GDM1 (cell line): ENCODE results near the gene TRAF3IP3.

Source experiments
- DNase-seq: peaks from one replicate; lab custom pipeline; 2025; lab: John Stamatoyannopoulos, UW

The TRAF3IP3 gene

DNA sequence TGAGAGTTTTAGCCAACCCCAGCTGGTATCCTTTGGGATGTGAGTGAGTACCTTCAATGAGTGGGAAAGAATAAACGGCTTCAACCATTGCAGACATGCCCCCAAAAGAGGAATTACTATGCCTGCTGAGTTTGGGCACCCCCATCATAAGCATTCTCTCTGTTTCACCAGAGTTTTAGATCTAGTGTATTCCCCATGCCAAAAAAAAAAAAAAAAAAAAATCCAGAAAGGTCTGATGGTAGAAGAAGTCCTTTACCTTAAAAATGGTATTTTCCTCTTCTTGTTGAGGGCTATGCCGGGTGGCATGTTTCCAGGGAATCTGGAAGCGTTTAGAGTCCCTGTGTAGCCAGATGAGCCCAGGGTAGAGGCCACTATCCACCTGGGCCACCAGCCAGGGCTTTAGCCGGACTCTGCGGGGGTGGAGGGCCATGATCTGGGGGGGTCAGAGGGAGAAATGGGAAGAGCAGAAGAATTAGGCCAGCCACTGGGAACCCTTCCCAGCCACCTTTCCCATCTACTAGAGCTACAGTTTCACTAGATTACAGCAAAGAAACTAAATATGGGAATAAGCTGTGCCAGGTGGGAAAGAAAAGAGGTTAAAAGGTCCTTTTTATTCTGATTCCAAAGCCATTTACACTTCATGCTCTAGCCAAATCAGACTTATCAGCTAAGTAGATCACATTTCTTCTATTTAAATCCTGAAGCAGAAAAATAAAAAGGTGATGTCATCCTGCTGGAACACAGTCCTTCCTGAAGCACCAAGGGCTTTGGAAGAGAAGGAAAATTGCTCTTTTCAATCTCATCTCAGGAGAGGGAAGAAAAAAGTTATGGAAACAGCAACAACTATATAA lies 45.4 kb downstream of the TRAF3IP3 start:
- no peak for DNase-seq

DNA sequence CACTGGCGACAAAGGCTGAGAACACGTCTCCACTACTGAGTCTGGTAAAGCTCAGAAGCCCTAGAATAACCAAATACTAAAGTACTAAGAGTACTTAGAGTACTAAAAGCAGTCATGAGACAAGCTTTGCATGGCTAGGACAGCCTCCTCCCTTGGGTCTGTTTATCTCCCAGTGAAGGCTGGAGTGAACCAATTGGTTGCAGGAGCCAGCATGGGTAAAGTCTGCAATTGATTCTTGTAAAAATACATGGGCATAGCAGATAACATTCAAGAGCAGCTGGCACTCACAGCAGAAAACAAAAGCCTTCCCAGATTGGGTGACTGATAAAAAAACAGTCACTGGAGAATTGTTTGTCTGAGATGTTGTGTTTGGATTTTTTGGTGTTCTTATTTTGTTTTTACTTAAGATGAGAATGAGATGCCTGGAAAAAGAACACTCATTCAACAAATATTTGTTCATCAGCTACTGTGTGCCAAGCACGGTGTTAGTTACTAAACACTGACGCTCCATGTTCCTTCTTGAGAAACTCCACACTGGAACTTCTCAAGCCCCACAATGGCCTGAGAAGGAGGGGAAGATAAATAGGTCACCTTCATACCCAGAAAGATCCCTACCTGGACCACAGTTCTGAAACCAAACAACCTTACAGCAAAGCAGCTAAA lies 46.4 kb downstream of the TRAF3IP3 start:
- no peak for DNase-seq

DNA sequence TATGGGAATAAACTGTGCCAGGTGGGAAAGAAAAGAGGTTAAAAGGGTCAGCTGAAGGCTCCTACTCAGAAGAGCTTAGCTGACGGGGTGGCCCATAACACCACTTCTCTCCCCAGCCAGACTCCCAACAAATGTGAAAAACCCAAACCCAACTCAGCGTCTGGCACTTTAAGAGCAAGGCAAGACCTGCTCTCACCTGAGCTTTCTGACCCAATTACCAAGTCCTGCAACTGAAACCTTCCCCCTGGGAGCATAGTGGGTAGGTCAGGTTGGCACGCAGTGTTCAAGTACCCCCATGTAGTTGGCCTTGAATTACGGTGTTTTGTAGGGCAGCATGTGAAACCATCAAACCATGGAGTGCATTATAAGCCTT lies 46.9 kb downstream of the TRAF3IP3 start:
- no peak for DNase-seq

DNA sequence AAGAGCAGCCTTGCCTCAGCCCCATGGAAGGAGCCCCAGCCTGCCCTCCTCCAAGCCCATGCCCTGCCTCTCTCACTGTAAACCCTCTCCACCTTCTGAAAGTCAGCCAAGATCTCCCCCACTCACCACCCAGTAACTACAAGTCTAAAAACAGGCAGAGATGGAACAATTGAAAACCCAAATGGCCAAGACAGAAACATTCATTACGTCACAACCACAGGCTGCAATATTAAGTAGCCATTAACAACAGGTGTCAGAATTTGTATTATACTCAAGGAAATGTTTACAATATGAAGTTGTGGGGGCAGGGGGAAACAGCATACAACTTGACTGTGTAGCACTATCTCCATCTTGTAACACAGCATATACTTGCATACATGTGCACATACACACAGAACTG lies 47.7 kb downstream of the TRAF3IP3 start:
- no peak for DNase-seq

DNA sequence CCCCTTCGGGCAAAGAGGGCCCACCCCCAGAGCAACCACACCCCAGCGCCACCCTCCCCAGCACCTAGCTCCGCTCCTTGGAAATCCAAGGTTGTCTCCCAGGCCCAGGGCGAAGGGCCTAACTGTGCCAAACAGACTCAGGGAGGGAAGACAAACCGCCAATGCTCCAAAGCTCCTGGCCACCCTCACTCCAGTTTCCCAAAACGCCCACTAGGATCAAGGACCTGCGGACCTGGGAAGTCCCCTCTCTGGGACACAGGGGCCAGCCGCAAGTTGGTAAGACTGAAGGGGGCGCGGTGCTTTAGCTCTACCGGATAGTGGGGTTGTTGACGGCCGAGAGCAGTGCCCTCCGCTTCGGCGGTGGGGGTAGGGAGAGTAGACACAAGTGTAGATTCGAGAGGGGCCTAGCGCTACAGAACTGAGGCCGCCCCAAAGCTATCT lies 49.5 kb downstream of the TRAF3IP3 start:
- no peak for DNase-seq

DNA sequence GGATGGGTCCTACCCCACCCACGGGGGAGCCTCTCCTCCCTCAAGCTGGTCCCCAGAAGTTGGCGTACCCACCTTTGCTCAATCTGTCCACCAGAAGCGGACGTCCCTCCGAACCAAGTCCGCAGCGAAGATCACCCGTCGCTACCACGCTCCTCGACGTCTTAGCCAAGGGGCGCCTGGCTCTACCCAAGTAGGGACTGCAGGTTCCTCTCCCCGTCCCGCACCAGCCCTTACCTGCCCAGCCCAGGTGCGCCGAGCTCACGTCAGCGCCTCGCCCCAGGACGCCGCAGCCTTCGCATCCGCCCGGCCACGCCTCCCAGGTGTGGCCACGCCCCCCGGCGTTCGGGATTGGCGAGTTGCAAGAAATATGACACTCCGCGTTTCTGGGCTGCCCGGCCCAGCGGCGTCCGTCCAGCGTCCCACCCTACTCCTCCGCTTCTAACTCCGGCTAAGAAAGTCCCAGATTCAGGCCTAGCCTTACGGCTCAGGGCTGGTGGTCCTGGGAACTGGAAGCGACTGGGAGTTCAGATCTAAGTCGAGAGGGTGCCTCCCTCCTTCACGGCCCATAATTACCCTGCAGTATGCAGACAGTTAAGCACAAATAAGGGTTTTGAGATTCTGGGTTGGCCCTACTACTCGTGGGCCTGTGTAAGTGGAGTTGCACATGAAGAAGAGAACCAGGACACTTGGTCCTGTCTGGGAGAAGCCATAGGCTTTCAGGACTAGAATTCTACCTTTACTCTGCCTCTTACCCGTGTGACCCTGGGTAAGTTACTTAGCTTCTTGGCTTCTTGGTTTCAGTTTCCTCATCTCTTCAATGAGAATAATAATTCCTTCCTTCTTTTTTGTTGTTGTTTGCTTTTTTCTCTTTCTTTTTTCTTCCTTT lies 50.3 kb downstream of the TRAF3IP3 start, which contains the start of gene IRF6:
IRF6 (minus strand) TSS at position 268 of the 886 bp plus-strand sequence. CDS start 4,729 bp downstream, outside the sequence.
- no peak for DNase-seq

DNA sequence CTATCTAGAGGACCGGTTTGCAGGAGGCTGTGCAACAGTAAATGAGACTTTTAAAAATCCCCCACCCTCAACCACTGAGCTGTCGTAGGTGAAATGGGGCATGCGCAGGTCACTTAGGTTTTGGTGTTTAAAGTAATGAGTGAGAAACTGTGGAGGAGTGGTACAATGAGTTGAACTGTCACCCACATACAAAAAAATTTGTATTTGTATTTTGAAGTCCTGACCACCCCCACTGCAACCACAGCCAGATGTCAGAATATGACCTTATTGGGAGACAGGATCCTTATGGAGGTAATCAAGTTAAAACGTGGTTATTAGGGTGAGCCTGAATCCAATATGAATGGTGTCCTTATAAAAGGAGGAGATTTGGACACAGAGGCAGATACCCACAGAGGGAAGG lies 51.7 kb downstream of the TRAF3IP3 start:
- DNase-seq, result no peak

DNA sequence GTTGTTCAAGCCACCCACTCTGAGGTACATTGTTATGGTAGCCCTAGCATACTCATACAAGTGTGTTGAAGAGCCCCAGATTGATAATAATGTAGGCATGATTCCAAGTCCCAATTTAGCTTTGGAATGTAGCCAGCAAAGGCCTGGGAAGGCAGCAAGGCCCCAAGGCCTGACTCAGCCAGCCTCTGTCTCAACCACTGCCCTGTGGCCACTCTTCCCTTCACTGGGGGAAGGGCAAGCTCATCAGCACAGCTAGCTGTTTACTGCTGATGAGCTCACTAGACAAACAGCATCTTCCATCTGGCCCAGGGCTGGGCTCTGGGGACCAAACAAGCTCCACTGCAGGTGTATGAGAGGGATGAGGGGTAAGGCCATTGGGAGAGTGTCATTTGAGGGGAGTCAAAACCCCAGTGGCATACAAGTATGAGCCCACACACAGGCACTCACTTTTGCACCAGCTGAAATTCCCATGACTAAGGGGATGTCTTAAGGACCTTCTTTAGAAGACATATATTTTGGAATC lies 52.3 kb downstream of the TRAF3IP3 start:
- DNase-seq, result no peak

DNA sequence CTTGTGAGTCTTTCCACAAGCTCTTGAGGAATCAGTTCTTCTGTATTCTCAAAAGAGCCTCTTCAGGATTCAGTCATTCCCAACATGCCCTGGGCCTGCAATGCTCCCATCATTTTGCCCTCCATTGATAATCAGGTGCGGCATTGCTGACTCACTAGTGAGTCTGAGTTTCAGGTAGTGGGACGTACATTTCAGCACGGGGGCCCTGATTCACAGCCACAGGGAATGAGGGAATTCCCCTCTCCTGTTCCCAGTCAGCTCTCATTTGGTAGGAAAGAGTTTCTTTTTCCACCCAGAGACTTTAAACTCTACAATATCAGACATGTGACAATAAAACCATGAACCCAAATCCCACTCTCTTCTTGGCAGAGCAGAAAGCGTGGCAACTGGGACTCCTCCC lies 53.8 kb downstream of the TRAF3IP3 start:
- DNase-seq, result no peak

DNA sequence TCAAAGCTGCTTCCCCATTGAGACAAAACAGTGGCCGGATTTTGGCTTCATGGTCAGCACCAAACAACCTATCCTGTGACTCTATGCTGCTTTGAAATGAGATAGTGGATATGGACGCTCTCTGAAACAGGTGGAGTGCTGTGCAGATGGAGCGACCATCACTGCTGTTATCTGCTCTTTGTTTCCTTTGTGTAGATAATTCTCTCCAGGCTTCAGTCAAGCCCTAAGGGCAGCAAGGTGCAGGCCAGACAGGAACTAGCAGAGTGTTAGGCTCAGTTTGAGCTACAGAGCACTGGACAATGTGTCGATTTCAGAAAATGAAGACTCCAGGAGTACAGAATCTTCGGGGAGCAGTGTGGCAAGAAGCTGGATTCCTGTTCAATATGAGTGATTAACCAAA lies 54.9 kb downstream of the TRAF3IP3 start:
- no peak for DNase-seq

DNA sequence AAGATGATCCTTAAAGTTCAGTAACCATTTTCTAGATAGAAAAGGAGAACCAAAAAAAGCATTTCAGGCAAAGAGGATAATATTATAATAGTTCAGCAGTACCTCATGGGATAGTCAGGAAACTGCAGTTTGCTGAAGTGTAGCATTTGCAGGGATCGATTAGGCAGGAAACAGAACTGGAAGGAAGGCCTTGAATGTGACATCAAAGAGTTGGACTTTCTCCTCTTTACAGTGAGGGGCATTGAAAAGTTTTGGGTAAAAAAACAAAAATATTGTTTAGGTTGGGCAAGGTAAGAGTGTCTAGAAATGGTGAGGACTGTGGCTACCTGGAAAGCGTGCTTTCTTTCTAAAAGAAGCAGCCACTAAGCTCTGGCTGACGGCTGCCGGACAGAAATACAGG lies 58.0 kb downstream of the TRAF3IP3 start:
- DNase-seq, result no peak

DNA sequence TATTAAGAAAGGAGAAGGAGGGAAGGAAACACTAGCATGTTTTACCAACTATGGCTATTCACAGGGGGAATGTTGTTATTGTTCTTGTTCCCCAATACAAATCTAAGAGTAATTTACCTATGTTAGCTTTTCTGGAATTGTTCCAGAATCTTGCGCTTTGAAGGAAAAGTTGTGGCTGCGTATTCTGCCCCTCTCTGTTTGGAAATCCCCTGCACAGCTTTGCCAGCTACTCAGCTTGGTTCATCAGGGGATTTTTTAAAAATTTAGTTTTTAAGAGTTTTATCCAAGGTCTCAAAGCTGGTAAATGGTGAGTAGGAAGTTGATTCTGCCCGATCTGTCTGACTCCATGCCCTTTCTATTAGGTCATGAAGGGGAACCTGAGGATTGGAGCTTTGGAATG lies 59.6 kb downstream of the TRAF3IP3 start:
- DNase-seq, result no peak

DNA sequence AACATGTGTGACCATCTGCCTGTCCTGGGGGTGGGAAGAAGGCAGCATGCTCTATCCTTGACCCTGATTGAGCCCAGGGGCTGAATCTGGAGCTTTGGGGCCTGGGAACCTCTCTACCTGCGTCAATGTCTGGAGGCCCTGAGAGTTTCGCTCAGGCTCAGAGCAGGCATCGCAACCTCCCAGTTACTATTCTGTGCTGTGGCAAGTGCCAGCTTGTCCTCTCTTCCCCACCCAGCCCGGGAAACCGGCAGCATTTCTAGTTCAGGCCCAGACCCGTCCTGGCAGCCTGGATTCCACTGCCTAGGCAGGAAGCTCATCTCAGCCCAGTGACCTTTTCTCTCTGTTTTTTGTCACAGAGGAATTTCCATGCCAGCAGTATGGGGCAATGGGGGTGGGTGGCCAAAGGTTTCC lies 60.1 kb downstream of the TRAF3IP3 start:
- DNase-seq, result no peak

DNA sequence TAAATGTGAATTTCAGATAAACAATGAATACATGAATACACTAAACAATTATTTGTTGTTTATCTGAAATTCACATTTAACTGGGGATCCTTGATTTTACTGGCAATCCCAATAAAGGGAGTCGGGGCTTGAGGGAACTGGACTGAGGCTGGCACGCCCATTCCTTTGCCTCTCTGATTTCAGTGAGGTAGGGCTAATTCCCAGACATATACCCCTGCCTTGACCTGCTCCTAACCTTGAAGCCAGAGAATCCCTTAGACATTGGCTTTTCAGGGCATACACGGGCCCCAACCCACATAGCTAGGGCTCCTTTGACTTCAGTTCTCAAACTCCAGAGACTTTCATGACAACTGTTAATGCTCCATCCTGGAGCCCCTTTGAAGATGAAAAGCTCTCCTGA lies 61.1 kb downstream of the TRAF3IP3 start:
- DNase-seq, result no peak

DNA sequence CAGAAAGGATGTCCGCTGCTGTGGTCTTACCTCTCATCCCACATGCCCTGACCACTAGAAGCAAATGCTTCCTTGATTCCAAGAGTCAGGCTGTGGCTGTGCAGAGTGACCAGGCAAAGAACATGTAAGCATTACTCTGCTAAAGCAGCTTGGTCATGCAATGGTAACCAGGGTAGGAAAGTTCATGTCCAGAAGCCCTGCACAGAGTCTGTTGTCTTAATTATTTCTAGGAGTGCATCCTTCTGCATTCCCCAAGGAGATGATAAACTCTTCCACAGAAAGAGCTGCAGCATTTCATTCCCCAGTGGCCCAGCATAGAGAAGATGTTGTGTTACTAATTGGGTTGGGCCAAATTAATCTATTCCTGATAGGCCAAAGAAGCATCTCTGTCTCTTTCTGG lies 61.8 kb downstream of the TRAF3IP3 start:
- no peak for DNase-seq

DNA sequence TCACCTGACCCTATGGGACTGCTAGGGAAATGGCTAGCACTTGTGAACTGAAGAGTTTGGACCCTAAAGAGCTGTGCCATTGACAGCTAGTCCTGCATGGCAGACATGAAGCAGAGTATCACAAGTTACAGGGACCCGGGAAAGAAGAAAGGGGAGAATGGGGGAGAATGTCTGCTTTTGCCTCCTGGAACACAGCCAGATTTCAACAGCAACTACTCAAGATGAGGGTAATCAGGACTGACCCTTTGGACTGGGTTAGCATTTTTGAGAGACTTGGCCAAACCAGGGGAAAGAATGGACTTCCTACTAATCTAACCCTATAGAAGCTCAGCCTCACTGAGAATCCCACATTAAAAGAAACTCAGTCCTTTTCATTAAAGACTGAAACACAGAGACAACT lies 63.2 kb downstream of the TRAF3IP3 start:
- no peak for DNase-seq

DNA sequence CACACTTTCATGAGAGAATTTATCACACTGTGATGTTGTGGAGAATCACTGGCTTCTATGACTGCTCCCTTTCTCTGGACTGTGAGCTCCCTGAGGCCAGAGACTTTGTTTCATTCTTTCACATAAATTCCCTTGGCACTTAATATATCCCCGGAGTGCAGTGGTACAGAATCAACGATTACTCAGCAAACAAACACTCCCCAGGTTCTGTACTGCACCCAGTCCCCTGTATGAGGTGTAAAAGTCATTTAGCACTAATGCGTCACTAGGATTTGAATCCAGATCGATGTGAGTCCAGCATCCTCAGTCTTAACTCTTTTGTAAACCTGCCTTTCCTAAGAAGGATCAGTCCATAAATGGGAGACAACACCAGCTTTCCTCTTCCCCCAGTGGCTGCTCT lies 65.1 kb downstream of the TRAF3IP3 start:
- no peak for DNase-seq

DNA sequence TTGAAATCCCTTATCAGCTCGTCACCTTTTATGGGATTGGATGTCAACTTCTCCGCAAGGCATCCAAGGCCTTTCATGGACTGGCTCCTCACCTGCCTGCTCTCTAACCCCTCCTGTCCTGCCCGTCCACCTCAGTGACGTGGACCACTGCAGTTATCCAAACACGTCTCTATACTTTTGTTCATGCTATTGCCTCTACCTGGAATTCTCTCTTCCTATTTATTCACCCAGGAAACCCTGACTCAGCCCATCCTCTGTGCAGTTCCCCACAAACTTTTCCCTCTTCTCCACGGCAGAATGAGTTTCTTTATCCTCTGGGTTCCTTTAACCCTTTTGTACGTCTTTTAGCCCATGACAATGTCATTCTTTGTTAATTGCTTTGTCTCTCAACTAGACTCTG lies 66.9 kb downstream of the TRAF3IP3 start:
- DNase-seq, result no peak

DNA sequence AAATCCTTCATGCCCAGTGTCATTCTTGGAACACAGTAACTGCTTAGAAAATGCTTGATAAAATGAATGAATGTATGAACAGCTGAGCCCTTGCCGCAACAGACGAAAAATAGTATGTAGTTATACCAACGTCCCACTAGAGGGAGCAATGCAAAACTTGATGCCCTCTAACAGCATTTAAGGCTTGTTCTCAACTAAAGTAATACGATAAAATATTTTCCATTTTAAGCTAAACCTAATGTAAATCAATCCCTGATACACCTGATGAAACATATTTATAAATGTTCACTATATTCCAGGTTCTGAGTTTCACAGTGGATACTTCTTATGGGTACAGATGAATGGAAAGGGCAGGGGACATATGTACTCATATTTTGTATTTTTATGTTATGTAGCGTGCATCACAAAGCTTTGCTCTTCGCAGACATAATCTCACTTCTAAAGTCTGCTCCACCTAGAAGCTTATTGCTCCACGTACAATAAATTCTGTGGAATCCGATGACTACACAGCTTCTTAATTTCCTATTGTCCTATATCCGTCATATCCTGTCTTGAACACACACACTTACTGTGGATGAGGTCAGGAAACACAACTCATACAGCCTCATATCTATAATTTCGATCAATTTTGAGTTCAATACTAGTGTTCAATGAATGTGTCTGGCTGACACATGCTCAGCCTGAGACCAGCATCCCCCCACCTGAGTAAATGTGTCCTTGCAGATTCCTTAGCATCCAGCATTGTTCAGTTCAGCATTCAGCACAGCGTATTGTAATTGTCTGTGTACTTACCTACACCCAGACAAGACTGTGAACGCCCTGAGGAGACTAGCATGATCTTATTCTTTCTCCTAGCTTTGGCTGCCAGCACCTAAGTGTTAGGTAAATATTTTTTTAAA lies 67.5 kb downstream of the TRAF3IP3 start:
- no peak for DNase-seq

DNA sequence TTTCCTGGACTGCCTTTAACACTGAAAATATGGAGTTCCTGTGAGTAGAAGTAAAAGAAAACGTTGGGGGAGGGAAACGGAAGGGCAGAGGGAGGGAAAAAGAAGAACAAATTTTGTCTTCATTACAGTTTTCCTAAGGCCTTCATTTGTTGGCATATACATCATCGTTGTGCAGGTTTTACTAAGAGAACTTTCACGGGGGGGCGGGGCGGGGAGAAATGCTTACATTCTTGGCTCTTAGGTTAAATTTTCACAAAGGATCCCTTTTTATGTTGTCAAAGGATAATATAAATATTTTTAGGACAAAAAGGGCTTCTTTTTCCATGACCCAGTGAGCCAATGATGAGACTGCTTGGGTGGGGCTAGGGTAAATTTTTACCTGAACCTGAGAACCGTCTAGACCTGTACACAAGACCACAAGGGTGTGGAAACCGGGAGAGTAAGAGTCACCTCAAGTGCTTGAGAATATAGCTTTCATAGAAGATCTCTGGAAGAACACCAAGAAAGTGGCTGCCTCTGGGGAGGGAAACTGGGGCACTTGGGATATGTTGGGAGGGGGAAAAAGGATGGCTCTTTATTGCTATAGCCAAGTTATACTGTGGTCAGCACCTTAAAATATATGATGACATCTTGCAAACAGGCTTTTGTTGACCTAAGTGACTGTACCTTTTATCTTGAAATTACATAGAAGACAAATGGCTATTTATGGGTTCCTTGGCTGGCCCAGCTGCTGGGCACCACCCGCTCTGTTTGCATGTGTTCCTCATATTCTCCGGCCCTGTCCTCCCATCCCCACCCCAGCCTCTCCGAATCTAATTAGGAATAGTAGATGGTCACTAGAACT lies 70.0 kb downstream of the TRAF3IP3 start:
- DNase-seq, result no peak
